Gastrocnemius medialis (tissue), 4 donors: Measurements from ENCODE around the gene ASIC3. TPM values are rescaled to one million over a fixed set of nuclear protein-coding genes. Genes with fewer than 3 reads are reported as not detected.

Source experiments
- ATAC-seq, 2 donors: fragments of 150-250 bp; one replicate each; pipeline ENCODE4 v1.9.1; 2016
- DNase-seq, 2 donors: peaks; one replicate each; pipeline ENCODE4 v3.0.0-alpha.2; 2019
- H3K27ac ChIP-seq, 4 donors: fragments of 200-600 bp; sonication (generic); 1 replicate in 1 of 4; 2 replicates in 3 of 4; pipeline ENCODE4 v1.5.1; 2016 to 2018; ENCODE audit warnings: mild to moderate bottlenecking in 2 of 4, moderate library complexity in 1 of 4
- H3K27me3 ChIP-seq, 3 donors: fragments of 200-600 bp; sonication (generic) in 2 of 3; 1 replicate in 1 of 3; 2 replicates in 2 of 3; pipeline versions ENCODE4 v1.5.1 to v1.6.0; 2016 to 2019; ENCODE audit warnings: mild to moderate bottlenecking in 1 of 3, moderate library complexity in 1 of 3
- H3K36me3 ChIP-seq, 2 donors: fragments of 200-600 bp; sonication (generic) in 1 of 2; one replicate each; pipeline ENCODE4 v1.5.1; 2017 to 2018
- H3K4me1 ChIP-seq, 2 donors: fragments of 200-600 bp; sonication (generic) in 1 of 2; one replicate each; pipeline ENCODE4 v1.5.1; 2016 to 2017; ENCODE audit warnings: mild to moderate bottlenecking in 2 of 2
- H3K4me3 ChIP-seq, 4 donors: fragments of 200-600 bp; sonication (generic) in 3 of 4; 1 replicate in 1 of 4; 2 replicates in 3 of 4; pipeline ENCODE4 v1.5.1; 2016 to 2019; ENCODE audit warnings: mild to moderate bottlenecking in 2 of 4
- H3K9me3 ChIP-seq, 3 donors: fragments of 200-600 bp; sonication (generic) in 2 of 3; 1 replicate in 1 of 3; 2 replicates in 2 of 3; pipeline ENCODE4 v1.5.1; 2016 to 2019
- POLR2A ChIP-seq, 2 donors: fragments of 450-650 bp; IDR thresholded peaks; one replicate each; pipeline ENCODE4 v1.6.1; 2017; ENCODE audit warnings: antibody characterized with exemption in 2 of 2, mild to moderate bottlenecking in 2 of 2, moderate library complexity in 2 of 2
- in situ Hi-C, 4 donors: fragments of 200-750 bp; cut with MboI; loops; one replicate each; pipeline versions ENCODE4 v1.15.0 to v1.8.0; 2017; ENCODE audit warnings: low sequenced_read_pairs in 4 of 4
- intact Hi-C: fragments of 100-400 bp; cut with DNase I; formaldehyde crosslinking; loops from one replicate; pipeline ENCODE4 v1.15.1; 2023; ENCODE audit warnings: low total_unique reads
- total RNA-seq, 4 donors: library from RNA; depleted of rRNA; stranded (reverse); fragments of >200 nt; gene quantifications; one replicate each; pipeline versions ENCODE4 v1.1.0 to v1.2.3, GENCODE V29; 2016
- TF ChIP-seq, protein P1 (sequence below), 5 experiments: fragments of 450-650 bp in 3 of 5; fragments of 200-600 bp in 2 of 5; sonication (generic) in 2 of 5; IDR thresholded peaks in 4 of 5; conservative IDR thresholded peaks in 1 of 5; 1 replicate in 4 of 5; 2 replicates in 1 of 5; pipeline ENCODE4 v1.5.1; 2016 to 2019; ENCODE audit warnings: antibody characterized with exemption in 5 of 5, mild to moderate bottlenecking in 3 of 5, moderate library complexity in 3 of 5

ASIC3 gene
- total RNA-seq, 4 donors from 2014 or later: 0.72 to 11.0 (median 2.5) TPM

DNA sequence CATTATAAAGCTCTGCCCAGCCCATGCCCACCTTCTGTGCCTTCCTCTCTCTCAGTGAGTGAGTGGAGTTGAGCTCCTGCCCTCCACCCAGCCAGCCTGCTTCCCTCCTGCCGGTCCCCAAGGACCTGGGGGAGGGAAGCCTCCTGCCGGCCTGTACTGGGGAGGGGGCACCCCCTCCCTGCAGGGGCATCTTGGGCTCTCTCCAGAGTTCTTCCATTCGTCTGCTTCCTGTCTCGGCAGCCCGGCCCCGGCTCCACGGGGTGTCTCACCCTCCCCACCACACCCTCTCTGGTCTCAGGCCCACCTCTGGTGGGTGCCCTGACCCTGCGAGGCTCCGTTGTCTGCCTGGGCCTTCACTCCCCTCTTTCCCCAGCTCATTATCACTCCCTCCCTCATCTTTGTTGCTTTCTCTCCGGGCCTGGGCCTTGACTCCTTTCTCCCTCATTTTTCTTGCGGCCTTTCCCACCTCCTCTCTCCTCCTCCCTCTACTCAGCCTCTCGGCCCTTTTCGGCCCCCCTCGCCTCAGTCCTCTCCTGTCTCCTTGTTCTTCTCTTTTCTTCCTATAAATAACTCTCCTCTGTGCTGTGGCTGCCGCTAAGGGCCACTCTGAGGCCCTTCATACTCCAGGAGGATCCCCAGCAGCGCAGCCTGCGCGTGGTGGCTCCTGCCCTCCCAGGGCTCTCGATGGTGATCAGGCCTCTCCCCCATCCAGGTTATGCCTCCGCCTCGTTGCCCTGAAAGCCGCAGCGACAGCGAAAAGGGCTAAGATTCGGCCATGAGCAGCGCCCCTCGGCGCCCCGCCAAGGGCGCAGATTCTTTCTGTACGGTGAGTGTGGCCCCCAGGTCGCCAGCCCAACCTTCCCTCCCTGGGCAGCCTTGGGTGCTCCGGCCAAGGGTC lies 13.1 kb downstream of the ASIC3 start:
- intact Hi-C loops (loop anchor here (2.0 kb wide), 1 partner anchor 49 kb away; no protein-coding TSS in a partner anchor), in situ Hi-C loops (no loop called here)
- H3K27ac ChIP-seq: peak overlapping the region in 1 of 4 donors; percentile 3
- H3K4me3 ChIP-seq: no peak overlapping the region
- H3K4me1 ChIP-seq: peaks cover 22 to 44% of the 10 kb centered on the region in 2 donors
- H3K9me3 ChIP-seq: no peaks in the 10 kb centered on the region
- H3K27me3 ChIP-seq: no peaks in the 10 kb centered on the region
- ATAC-seq (no peak), DNase-seq (no peak)
- peaks cover 0 to 25% of the 10 kb centered on the region in 2 donors for H3K36me3 ChIP-seq
- TF ChIP-seq, protein P1, sequence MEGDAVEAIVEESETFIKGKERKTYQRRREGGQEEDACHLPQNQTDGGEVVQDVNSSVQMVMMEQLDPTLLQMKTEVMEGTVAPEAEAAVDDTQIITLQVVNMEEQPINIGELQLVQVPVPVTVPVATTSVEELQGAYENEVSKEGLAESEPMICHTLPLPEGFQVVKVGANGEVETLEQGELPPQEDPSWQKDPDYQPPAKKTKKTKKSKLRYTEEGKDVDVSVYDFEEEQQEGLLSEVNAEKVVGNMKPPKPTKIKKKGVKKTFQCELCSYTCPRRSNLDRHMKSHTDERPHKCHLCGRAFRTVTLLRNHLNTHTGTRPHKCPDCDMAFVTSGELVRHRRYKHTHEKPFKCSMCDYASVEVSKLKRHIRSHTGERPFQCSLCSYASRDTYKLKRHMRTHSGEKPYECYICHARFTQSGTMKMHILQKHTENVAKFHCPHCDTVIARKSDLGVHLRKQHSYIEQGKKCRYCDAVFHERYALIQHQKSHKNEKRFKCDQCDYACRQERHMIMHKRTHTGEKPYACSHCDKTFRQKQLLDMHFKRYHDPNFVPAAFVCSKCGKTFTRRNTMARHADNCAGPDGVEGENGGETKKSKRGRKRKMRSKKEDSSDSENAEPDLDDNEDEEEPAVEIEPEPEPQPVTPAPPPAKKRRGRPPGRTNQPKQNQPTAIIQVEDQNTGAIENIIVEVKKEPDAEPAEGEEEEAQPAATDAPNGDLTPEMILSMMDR (IDR thresholded peaks at IDR 0.05 in 4 of 5, conservative IDR thresholded peaks at IDR 0.05 in 1 of 5): no peak

DNA sequence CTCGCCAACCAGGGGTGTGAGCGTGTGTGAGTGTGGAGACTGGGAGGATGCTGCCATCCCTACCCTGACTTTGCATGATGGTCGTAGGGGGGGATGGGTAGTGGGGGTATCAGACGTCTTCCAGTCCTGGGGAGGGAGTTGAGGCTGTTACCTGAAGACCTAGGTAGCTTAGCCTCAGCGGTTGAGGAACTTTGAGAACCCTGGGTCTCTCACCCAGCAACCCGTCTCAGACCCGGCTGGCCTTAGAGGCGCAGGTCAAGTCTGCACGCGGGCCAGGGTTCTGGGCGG lies 13.7 kb downstream of the ASIC3 start:
- TF ChIP-seq, protein P1 (IDR thresholded peaks at IDR 0.05 in 4 of 5, conservative IDR thresholded peaks at IDR 0.05 in 1 of 5): no peak
- no peak for TF ChIP-seq POLR2A (IDR thresholded peaks at IDR 0.05)
- Histone ChIP-seq H3K27ac (peak overlapping the region in 2 of 4 donors; percentile 68 to 76), H3K9me3 (no peaks in the 10 kb centered on the region), H3K4me1 (peaks cover 17 to 40% of the 10 kb centered on the region in 2 donors), H3K4me3 (no peak overlapping the region), H3K36me3 (peaks cover 0 to 31% of the 10 kb centered on the region in 2 donors), H3K27me3 (no peaks in the 10 kb centered on the region)
- DNase-seq (no peak), ATAC-seq (no peak)
- intact Hi-C loops: no loop called here
- in situ Hi-C loops: no loop called here

DNA sequence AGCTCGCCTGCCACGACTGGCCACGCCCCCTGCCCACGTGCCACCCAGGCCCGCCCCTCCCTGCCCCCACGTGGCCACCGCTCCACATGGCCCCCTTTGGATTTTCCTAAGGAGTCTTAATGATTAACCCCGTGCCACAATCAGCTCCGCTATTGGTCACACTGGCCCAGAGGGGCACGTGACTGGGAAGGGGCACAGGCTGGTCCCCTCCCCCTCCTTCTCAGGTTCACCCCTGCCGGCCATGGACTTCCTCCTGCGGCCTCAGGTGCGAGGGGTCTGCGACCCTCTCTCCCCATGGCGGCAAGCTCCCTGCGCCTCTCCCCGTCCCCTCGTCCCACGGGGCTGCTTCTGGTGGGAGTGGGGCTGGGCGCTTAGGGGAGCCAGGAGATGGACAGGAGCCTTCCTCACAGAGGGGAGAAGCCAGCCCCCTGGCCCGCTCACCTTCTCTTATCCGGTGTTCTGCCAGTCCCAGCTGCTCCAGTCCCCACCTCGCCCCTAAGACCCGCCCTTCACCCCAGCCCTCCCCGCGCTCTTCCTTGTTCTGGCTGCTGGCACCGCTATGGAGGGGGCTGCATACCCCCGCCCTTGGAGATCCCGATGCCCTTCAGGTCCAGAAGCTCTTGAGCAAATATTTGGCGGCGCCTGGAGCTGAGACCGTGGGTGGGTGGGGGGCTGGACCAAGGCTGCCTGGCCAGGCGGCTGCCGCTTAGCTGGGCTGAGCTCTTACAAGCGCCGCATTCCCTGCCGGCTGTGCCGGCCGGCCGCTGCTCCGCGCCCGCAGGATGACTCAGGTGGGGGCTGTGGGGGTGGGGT lies 14.3 kb downstream of the ASIC3 start:
- intact Hi-C loops (no loop called here), in situ Hi-C loops (no loop called here)
- ATAC-seq: no peak
- DNase-seq: no peak
- peaks cover 13 to 36% of the 10 kb centered on the region in 2 donors for H3K4me1 ChIP-seq
- H3K4me3 ChIP-seq: peak overlapping the region in 2 of 4 donors; percentile 29 to 35
- no peaks in the 10 kb centered on the region for H3K9me3 ChIP-seq
- peaks cover 0 to 31% of the 10 kb centered on the region in 2 donors for H3K36me3 ChIP-seq
- TF ChIP-seq, protein P1 (IDR thresholded peaks at IDR 0.05 in 4 of 5, conservative IDR thresholded peaks at IDR 0.05 in 1 of 5): no peak
- no peaks in the 10 kb centered on the region for H3K27me3 ChIP-seq
- peak overlapping the region; percentile 54 to 76 (median 71) for H3K27ac ChIP-seq

DNA sequence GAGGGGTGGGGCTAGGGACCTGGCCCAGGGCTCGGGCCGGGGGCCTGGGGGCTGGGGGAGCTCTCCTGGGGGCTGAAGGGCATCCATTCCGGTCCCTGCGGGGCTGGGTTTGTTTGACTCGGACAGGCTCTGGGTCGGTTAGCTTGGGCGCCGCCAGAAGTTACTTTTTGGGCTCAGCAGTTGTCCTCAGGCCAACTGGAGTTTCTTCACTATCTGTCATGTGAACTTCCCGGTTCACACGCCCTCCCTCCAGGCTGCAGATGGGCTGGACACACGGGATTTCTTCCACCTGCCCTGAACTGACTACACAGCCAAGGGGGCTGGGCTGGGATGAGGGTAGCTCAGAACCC lies 14.9 kb downstream of the ASIC3 start:
- DNase-seq (peak in 1 of 2 donors; percentile 65), ATAC-seq (peak; percentile 23 to 27)
- no peak for TF ChIP-seq POLR2A (IDR thresholded peaks at IDR 0.05)
- TF ChIP-seq, protein P1 (IDR thresholded peaks at IDR 0.05 in 4 of 5, conservative IDR thresholded peaks at IDR 0.05 in 1 of 5): no peak
- intact Hi-C loops (no loop called here), in situ Hi-C loops (no loop called here)
- H3K4me3 ChIP-seq: peak overlapping the region in 2 of 4 donors; percentile 29 to 35
- H3K27ac ChIP-seq: peak overlapping the region; percentile 54 to 76 (median 71)
- H3K27me3 ChIP-seq: no peaks in the 10 kb centered on the region
- H3K36me3 ChIP-seq: peaks cover 0 to 36% of the 10 kb centered on the region in 2 donors
- H3K4me1 ChIP-seq: peaks cover 13 to 35% of the 10 kb centered on the region in 2 donors
- no peaks in the 10 kb centered on the region for H3K9me3 ChIP-seq
